GM13976 (cell line): ENCODE data around the gene RBP5.

Experiments
- DNase-seq: peaks from one replicate; pipeline ENCODE4 v3.0.0; 2012; ENCODE audit warnings: low spot score
- in situ Hi-C: fragments of 300-500 bp; cut with MboI; formaldehyde crosslinking; loops from one replicate; pipeline ENCODE4 v1.12.0; 2022; ENCODE audit warnings: low sequenced_read_pairs, mixed read lengths, inconsistent platforms; ENCODE audit not compliant: unreplicated experiment
- TF ChIP-seq, protein P1 (sequence below): IDR thresholded peaks from 2 replicates; pipeline ENCODE4 v1.5.1; 2012; ENCODE audit warnings: borderline replicate concordance, mild to moderate bottlenecking; ENCODE audit not compliant: insufficient read depth; ENCODE audit errors: extremely low read depth, missing control alignments, control extremely low read depth

The RBP5 gene

DNA sequence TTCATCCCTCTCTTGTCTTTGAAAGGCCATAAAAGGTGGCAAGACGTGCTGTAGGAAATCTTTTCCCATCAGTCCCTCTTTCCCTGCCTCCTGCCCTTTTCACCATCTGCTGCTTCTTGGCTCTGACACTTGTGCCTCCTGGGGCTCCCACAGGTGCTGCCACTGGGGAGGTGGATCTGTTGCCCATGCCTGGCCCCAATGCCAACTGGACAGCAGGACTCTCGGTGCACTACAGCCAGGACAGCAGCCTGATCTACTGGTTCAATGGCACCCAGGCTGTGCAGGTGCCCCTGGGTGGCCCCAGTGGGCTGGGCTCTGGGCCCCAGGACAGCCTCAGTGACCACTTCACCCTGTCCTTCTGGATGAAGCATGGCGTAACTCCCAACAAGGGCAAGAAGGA lies 8.0 kb upstream of the RBP5 start:
- in situ Hi-C loops = no loop called here
- no peak for DNase-seq

DNA sequence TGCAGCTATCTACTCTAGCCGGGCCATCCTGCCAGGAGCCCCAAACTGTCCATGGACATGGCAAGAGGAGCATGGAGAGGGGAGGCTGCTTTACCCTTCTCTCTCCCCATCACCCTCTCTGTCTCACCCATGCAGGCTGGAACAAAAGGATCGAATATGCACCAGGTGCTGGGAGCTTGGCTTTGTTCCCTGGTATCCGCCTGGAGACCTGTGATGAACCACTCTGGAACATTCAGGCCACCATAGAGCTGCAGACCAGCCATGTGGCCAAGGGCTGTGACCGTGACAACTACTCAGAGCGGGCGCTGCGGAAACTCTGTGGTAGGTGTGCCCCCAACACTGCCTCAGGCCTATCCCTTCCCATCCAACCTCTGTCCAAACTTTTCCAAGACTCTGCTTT lies 7.4 kb upstream of the RBP5 start:
- no peak for DNase-seq
- TF ChIP-seq, protein P1, sequence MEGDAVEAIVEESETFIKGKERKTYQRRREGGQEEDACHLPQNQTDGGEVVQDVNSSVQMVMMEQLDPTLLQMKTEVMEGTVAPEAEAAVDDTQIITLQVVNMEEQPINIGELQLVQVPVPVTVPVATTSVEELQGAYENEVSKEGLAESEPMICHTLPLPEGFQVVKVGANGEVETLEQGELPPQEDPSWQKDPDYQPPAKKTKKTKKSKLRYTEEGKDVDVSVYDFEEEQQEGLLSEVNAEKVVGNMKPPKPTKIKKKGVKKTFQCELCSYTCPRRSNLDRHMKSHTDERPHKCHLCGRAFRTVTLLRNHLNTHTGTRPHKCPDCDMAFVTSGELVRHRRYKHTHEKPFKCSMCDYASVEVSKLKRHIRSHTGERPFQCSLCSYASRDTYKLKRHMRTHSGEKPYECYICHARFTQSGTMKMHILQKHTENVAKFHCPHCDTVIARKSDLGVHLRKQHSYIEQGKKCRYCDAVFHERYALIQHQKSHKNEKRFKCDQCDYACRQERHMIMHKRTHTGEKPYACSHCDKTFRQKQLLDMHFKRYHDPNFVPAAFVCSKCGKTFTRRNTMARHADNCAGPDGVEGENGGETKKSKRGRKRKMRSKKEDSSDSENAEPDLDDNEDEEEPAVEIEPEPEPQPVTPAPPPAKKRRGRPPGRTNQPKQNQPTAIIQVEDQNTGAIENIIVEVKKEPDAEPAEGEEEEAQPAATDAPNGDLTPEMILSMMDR = no peak
- in situ Hi-C loops = no loop called here

More for the DNA sequence above, 8.0 kb upstream of the RBP5 start:
- TF ChIP-seq, protein P1 = no peak

DNA sequence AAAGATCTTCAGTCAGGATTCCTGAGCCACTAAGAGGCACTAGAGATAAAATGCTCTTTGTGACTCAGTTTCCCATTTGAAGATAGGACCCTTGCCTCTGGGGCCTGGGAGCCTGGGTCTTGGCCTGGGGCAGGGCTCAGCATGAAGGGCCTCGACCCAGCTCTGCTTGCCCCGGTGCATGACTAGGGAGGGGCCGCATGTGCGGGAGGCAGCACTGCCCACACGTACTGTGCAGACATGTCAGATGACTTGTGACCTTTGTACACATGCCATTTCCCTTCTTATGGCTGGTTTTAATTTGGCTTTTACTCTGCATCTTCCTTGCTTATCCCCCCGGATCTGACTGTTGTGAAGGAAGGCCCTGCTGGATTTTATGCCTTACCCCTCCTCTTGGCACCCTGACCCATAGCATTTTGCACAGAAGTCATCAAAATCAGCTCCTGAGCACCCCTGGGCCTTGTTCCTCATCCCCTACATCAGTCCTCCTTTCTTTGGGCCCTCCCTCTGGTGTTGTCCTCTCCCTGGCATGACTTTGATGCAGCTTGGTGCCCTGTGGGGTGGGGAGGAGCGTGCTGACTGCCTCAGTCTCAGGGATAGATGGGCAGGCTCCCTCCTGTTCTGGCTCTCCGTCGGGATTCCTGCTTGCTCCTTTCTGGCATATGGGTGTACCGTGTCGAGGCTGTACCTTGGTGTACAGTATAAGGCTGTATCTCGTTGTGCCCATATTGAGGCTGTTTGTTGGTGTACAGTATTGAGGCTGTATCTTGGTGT lies 5.9 kb upstream of the RBP5 start:
- DNase-seq = no peak
- TF ChIP-seq, protein P1 = no peak
- in situ Hi-C loops = no loop called here

DNA sequence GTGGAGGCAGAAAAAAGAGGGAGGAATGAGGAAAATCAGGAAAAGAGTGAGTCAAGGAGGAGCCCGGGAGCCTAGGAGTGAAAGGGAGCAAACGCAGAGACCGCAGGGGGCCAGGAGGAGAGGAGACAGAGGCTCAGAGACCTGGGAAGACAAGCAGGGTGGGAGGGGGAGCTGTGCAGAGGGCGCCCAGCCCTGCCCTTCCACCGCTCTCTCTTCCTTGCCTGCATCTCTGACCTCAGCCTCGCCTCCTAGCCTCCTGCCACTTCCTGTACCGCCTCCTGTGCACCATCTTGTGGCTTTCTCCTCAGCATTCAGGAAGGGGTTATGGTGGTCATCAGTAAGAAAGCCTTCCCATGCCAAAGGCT lies 2.8 kb upstream of the RBP5 start:
- TF ChIP-seq, protein P1 = no peak
- no peak for DNase-seq
- in situ Hi-C loops = no loop called here

DNA sequence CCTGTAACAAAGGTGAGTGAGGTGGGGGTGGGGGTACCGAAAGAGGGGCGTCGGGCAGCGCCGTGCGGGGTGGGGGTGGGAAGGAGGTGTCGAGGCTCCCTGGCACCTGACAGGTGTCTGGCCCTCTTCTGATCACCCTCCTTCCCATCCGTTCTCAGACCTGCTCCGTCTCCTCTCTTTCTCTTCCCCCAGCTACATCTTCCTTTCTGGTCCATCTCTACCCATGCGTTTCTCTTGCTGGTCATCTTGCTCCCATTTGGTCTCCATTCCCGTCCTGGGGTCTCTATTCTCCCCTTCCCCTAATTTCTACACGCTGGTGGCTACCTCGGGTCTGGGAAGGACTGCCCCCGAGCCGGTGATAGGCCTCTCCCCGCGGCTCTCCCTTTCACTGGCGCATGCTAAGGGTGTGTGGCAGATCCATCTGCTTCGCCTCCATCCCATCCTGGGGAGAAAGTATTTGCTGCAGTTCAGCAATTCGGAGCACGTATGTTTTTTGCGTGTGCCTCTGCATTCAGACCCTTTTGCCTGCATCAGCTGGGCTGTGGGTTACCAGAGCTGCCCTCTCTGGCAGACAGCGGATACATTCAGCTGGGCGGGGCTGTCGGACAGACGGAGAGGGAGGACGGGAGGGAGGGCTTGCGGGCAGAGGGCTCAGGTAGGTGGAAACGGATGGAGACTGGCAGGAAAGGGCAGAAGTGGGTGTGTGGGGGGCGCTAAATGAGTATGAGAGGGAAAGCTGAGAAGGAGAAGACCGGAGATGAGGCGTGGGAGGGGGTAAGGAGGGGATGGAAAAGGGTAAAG lies 2.2 kb upstream of the RBP5 start:
- DNase-seq = peak; percentile 70
- TF ChIP-seq, protein P1 = no peak
- in situ Hi-C loops = no loop called here

DNA sequence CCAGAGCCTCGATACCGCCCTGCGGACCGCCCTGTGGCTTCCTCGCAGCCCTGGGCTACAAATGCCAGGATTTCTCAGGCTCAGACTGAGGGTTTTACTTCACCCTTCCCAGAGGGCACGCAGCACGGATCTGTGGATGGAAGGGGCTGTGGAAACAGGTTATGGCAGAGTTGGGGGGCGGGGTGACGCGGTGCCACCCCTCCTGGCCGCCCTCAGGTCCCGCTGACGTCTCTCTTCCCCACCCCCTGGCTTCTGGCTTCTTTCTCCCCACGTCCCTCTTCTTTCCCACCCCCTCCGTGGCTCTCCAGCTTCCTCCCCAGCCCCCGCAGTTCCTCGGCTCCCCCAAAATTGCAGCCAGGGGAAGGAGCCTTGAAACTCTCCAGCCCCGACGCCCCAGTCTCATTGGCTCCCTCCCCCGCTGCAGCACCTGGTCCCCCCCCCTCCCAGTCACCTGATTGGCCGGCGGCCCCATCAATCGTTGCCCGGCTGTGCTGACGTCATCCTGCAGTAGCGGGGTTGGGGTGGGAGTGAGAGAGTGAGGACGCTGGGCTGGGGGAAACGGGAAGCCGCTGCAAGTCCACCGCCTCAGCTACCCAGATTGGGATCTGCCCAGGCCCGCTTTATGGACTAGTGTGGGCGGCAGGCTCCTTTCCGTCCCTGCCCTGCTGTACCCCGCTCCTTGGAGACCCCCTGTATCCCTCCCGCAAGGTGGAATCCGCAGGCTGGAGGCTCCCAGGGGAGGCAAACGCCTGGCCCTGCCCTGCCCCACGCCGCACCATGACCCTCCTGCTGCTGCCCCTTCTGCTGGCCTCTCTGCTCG lies 1.4 kb upstream of the RBP5 start, which contains the start of gene CLSTN3:
TSS of gene CLSTN3 (plus strand) at position 500 of the 820 bp plus-strand sequence. CDS start at position 778, 278 bp downstream.
- peak; percentile 100 for DNase-seq
- in situ Hi-C loops = no loop called here
- TF ChIP-seq, protein P1 = no peak
